Stomach (tissue), 9 donors: ENCODE results near the gene SPDYE2B. TPM values are rescaled to one million over a fixed set of nuclear protein-coding genes. Genes with fewer than 3 reads are reported as not detected.
"Not testable (repeated sequence)": the region's sequence is repeated elsewhere in the genome, so short reads cannot be mapped to it uniquely, and the experiment has no call there.

Experiments
- DNase-seq, 2 donors: peaks; one replicate each; pipeline versions ENCODE4 v3.0.0 to v3.0.0-alpha.2; 2013 to 2019
- H3K27ac ChIP-seq, 5 donors: fragments of 200-600 bp in 4 of 5; sonication (generic) in 4 of 5; one replicate each; pipeline ENCODE4 v1.5.1; 2013 to 2019; ENCODE audit warnings: mild to moderate bottlenecking in 1 of 5, moderate library complexity in 1 of 5
- H3K27me3 ChIP-seq, 3 donors: fragments of 200-600 bp; sonication (generic); one replicate each; pipeline ENCODE4 v1.5.1; 2017 to 2019; ENCODE audit warnings: mixed run types in 1 of 3
- H3K36me3 ChIP-seq, 4 donors: fragments of 200-600 bp; sonication (generic); 1 replicate in 3 of 4; 2 replicates in 1 of 4; pipeline ENCODE4 v1.5.1; 2016 to 2019
- H3K4me1 ChIP-seq, 4 donors: fragments of 200-600 bp; sonication (generic); one replicate each; pipeline ENCODE4 v1.5.1; 2016 to 2019
- H3K4me3 ChIP-seq, 4 donors: fragments of 200-600 bp; sonication (generic) in 3 of 4; one replicate each; pipeline ENCODE4 v1.5.1; 2016 to 2019; ENCODE audit warnings: mild to moderate bottlenecking in 1 of 4
- H3K9me3 ChIP-seq, 4 donors: fragments of 200-600 bp; sonication (generic); one replicate each; pipeline ENCODE4 v1.5.1; 2016 to 2019
- whole genome bisulfite sequencing, 5 donors: extraction: QIAGEN DNeasy Blood & Tissue Kit in 3 of 5; methylation state at CpG; one replicate each; pipeline versions ENCODE4 v1.1.5 to v1.1.7; 2013 to 2018; 5-methylcytosine and 5-hydroxymethylcytosine counted together
- intact Hi-C: fragments of 100-400 bp; cut with DNase I; formaldehyde crosslinking; loops from one replicate; pipeline ENCODE4 v1.15.1; 2023; ENCODE audit warnings: low total_unique reads
- polyA plus RNA-seq, 3 donors: library from polyadenylated mRNA; stranded (reverse); fragments of 200-250 nt; gene quantifications; one replicate each; pipeline ENCODE4 v1.2.3, GENCODE V29; 2013
- total RNA-seq, 5 donors: library from RNA; depleted of rRNA; stranded (reverse); fragments of >200 nt; gene quantifications; one replicate each; pipeline versions ENCODE4 v1.1.0 to v1.2.3, GENCODE V29; 2014 to 2016
- donor health status: healthy with polysubstance abuse.
- donor health status: Bipolar disorder and iron deficiency.
- donor health status: healthy.

Gene SPDYE2B
- total and polyA plus RNA-seq, 8 donors, result not detected

GRCh38 chr7:102614873-102615272 is 35.2 kb upstream of the SPDYE2B start:
- H3K4me1 ChIP-seq, H3K9me3 ChIP-seq, DNase-seq, H3K4me3 ChIP-seq, H3K36me3 ChIP-seq, H3K27ac ChIP-seq, H3K27me3 ChIP-seq, intact Hi-C loops: not testable (repeated sequence)
- WGBS, 5 donors, result no CpG with 5 or more reads among the region's 3 CpGs

GRCh38 chr7:102615930-102616329 is 34.2 kb upstream of the SPDYE2B start:
- H3K4me3 ChIP-seq, DNase-seq, H3K27me3 ChIP-seq, H3K9me3 ChIP-seq, intact Hi-C loops, H3K36me3 ChIP-seq, H3K4me1 ChIP-seq, H3K27ac ChIP-seq: not testable (repeated sequence)
- WGBS, 5 donors, result no CpG with 5 or more reads among the region's 10 CpGs

- H3K9me3 ChIP-seq, H3K4me1 ChIP-seq, intact Hi-C loops, H3K36me3 ChIP-seq, H3K27me3 ChIP-seq: not testable (repeated sequence)
- WGBS, 5 donors, result 1% methylated on average over 15 to 18 of the region's 62 CpGs; no CpG with 5 or more reads in 2 of the 5 donors
- Histone ChIP-seq H3K27ac (peak within 1 kb of the TSS in 2 of 5 donors; percentile 38 to 72), H3K4me3 (peak within 1 kb of the TSS; percentile 44 to 50 (median 47))
- DNase-seq, result peak; percentile 26 to 65
Observed at GRCh38 chr7:102616507-102617125, 33.5 kb upstream of the SPDYE2B start, which contains the start of gene RASA4. RASA4 (minus strand) TSS chr7:102616756; CDS start chr7:102616689, 67 bp downstream.

GRCh38 chr7:102618122-102618521 is 32.0 kb upstream of the SPDYE2B start:
- intact Hi-C loops, H3K27ac ChIP-seq, H3K4me3 ChIP-seq, H3K36me3 ChIP-seq, H3K4me1 ChIP-seq, H3K9me3 ChIP-seq, H3K27me3 ChIP-seq: not testable (repeated sequence)
- peak in 1 of 2 donors; percentile 2 for DNase-seq
- WGBS, 5 donors, result 78 to 91% (median 87%) methylated on average over 2 to 4 of the region's 8 CpGs; no CpG with 5 or more reads in 1 of the 5 donors

- DNase-seq, H3K4me3 ChIP-seq, intact Hi-C loops, H3K27ac ChIP-seq, H3K36me3 ChIP-seq, H3K4me1 ChIP-seq, H3K9me3 ChIP-seq, H3K27me3 ChIP-seq: not testable (repeated sequence)
- no CpG with 5 or more reads among the region's 8 CpGs for WGBS, 5 donors
Observed at GRCh38 chr7:102627271-102627904, 22.7 kb upstream of the SPDYE2B start.

- H3K4me3 ChIP-seq, intact Hi-C loops, H3K4me1 ChIP-seq, DNase-seq, H3K36me3 ChIP-seq, H3K27me3 ChIP-seq, H3K27ac ChIP-seq, H3K9me3 ChIP-seq: not testable (repeated sequence)
- WGBS, 5 donors, result 66 to 81% (median 80%) methylated on average over 3 to 7 of the region's 9 CpGs; no CpG with 5 or more reads in 2 of the 5 donors
Observed at GRCh38 chr7:102630622-102631021, 19.5 kb upstream of the SPDYE2B start.

- H3K36me3 ChIP-seq, H3K27ac ChIP-seq, DNase-seq, intact Hi-C loops, H3K4me3 ChIP-seq, H3K27me3 ChIP-seq, H3K4me1 ChIP-seq, H3K9me3 ChIP-seq: not testable (repeated sequence)
- 71 to 88% (median 86%) methylated on average over 2 of the region's 6 CpGs; no CpG with 5 or more reads in 1 of the 5 donors for WGBS, 5 donors
Observed at GRCh38 chr7:102634299-102634698, 15.8 kb upstream of the SPDYE2B start.

GRCh38 chr7:102635354-102635753 is 14.8 kb upstream of the SPDYE2B start:
- WGBS, 5 donors, result 90 to 100% (median 90%) methylated on average over 2 to 3 of the region's 5 CpGs; no CpG with 5 or more reads in 2 of the 5 donors

GRCh38 chr7:102636956-102637355 is 13.2 kb upstream of the SPDYE2B start:
- H3K4me1 ChIP-seq, H3K27ac ChIP-seq, H3K9me3 ChIP-seq, intact Hi-C loops, H3K27me3 ChIP-seq, H3K36me3 ChIP-seq, H3K4me3 ChIP-seq, DNase-seq: not testable (repeated sequence)
- WGBS, 5 donors, result 95 to 100% (median 96%) methylated on average over 6 to 9 of the region's 13 CpGs

More at GRCh38 chr7:102635354-102635753, 14.8 kb upstream of the SPDYE2B start:
- H3K4me3 ChIP-seq, H3K27me3 ChIP-seq, H3K4me1 ChIP-seq, H3K9me3 ChIP-seq, H3K27ac ChIP-seq, DNase-seq, intact Hi-C loops, H3K36me3 ChIP-seq: not testable (repeated sequence)

GRCh38 chr7:102638848-102639247 is 11.3 kb upstream of the SPDYE2B start:
- H3K27ac ChIP-seq, H3K9me3 ChIP-seq, H3K4me3 ChIP-seq, H3K4me1 ChIP-seq, H3K36me3 ChIP-seq, H3K27me3 ChIP-seq, intact Hi-C loops: not testable (repeated sequence)
- 80 to 97% (median 93%) methylated on average over 1 to 8 of the region's 11 CpGs for WGBS, 5 donors
- DNase-seq, result peak in 1 of 2 donors; percentile 3

GRCh38 chr7:102642691-102643090 is 7.4 kb upstream of the SPDYE2B start, which contains the start of gene UPK3BL1:
UPK3BL1 (minus strand) TSS chr7:102642791; CDS start chr7:102642741, 50 bp downstream.
- DNase-seq, intact Hi-C loops, H3K9me3 ChIP-seq, H3K4me1 ChIP-seq, H3K4me3 ChIP-seq, H3K36me3 ChIP-seq, H3K27ac ChIP-seq, H3K27me3 ChIP-seq: not testable (repeated sequence)
- no CpG with 5 or more reads among the region's 9 CpGs for WGBS, 5 donors

GRCh38 chr7:102643404-102643803 is 6.7 kb upstream of the SPDYE2B start:
- H3K4me3 ChIP-seq, H3K9me3 ChIP-seq, DNase-seq, H3K4me1 ChIP-seq, H3K36me3 ChIP-seq, H3K27me3 ChIP-seq, intact Hi-C loops, H3K27ac ChIP-seq: not testable (repeated sequence)
- no CpG with 5 or more reads among the region's 1 CpG for WGBS, 5 donors
